Natural killer cell (primary cell): ENCODE results near the gene PZP. TPM values are rescaled to one million over a fixed set of nuclear protein-coding genes. Genes with fewer than 3 reads are reported as not detected.

Experiments used
- ATAC-seq, 3 donors: fragments of 150-1000 bp in 2 of 3; fragments of 200-7000 bp in 1 of 3; cut with Tn5 transposase; 1 replicate in 1 of 3; 2 replicates in 2 of 3; pipeline ENCODE4 v1.10.0; 2021; ENCODE audit warnings: mild to moderate bottlenecking in 2 of 3, moderate library complexity in 2 of 3
- DNase-seq, 2 donors: peaks; one replicate each; pipeline versions ENCODE4 v3.0.0 to v3.0.0-alpha.2; 2013 to 2021; ENCODE audit warnings: mixed read lengths in 1 of 2
- H3K27ac ChIP-seq: one replicate; pipeline ENCODE4 v1.5.1; 2013; ENCODE audit warnings: mild to moderate bottlenecking, low read length
- H3K27me3 ChIP-seq: one replicate; pipeline ENCODE4 v1.6.1; 2013; ENCODE audit warnings: low read length; ENCODE audit not compliant: control insufficient read depth, insufficient read depth
- H3K36me3 ChIP-seq: one replicate; pipeline ENCODE4 v1.6.1; 2013; ENCODE audit warnings: low read length; ENCODE audit not compliant: control insufficient read depth, insufficient read depth
- H3K4me1 ChIP-seq: one replicate; pipeline ENCODE4 v1.6.1; 2013; ENCODE audit warnings: low read length; ENCODE audit not compliant: control insufficient read depth, insufficient read depth
- H3K4me3 ChIP-seq: one replicate; pipeline ENCODE4 v1.5.1; 2013; ENCODE audit warnings: low read length
- H3K9me3 ChIP-seq: one replicate; pipeline ENCODE4 v1.6.1; 2013; ENCODE audit warnings: low read length; ENCODE audit not compliant: control insufficient read depth, insufficient read depth
- H3K27ac Mint-ChIP-seq, 2 donors: one replicate each; pipeline ENCODE4 v1.8.0; 2022; ENCODE audit warnings: mild to moderate bottlenecking in 2 of 2, mixed read lengths in 2 of 2, moderate library complexity in 1 of 2
- H3K27me3 Mint-ChIP-seq, 2 donors: one replicate each; pipeline ENCODE4 v1.8.0; 2022; ENCODE audit warnings: low read depth in 2 of 2, mixed read lengths in 2 of 2
- H3K36me3 Mint-ChIP-seq: one replicate; pipeline ENCODE4 v1.8.0; 2022; ENCODE audit warnings: mixed read lengths
- H3K4me1 Mint-ChIP-seq, 2 donors: one replicate each; pipeline ENCODE4 v1.8.0; 2022; ENCODE audit warnings: mixed read lengths in 2 of 2
- H3K4me3 Mint-ChIP-seq: one replicate; pipeline ENCODE4 v1.8.0; 2022; ENCODE audit warnings: mild to moderate bottlenecking, moderate library complexity, mixed read lengths
- H3K9me3 Mint-ChIP-seq, 2 donors: one replicate each; pipeline ENCODE4 v1.8.0; 2022; ENCODE audit warnings: mixed read lengths in 2 of 2
- CTCF ChIP-seq: fragments of 200-600 bp; IDR thresholded peaks from one replicate; pipeline ENCODE4 v1.8.0; 2022; ENCODE audit warnings: antibody characterized with exemption
- WGBS: methylation state at CpG from one replicate; pipeline ENCODE4 v1.1.7; 2013; ENCODE audit warnings: missing lambda C conversion rate; ENCODE audit not compliant: insufficient coverage; 5-methylcytosine and 5-hydroxymethylcytosine counted together
- intact Hi-C: fragments of 100-400 bp; cut with micrococcal nuclease; formaldehyde crosslinking; loops from one replicate; pipeline ENCODE4 v1.14.2; 2022
- total RNA-seq, 4 donors: library from RNA; stranded (reverse); fragments of 120-200 nt in 1 of 4; gene quantifications; one replicate each; pipeline versions ENCODE4 v1.2.3 to v1.2.4, GENCODE V29; 2013 to 2022

Gene PZP
- total RNA-seq, 3 donors from 2014 or later (not counting 1 experiment from before 2014, with no cell fraction given): not detected

DNA sequence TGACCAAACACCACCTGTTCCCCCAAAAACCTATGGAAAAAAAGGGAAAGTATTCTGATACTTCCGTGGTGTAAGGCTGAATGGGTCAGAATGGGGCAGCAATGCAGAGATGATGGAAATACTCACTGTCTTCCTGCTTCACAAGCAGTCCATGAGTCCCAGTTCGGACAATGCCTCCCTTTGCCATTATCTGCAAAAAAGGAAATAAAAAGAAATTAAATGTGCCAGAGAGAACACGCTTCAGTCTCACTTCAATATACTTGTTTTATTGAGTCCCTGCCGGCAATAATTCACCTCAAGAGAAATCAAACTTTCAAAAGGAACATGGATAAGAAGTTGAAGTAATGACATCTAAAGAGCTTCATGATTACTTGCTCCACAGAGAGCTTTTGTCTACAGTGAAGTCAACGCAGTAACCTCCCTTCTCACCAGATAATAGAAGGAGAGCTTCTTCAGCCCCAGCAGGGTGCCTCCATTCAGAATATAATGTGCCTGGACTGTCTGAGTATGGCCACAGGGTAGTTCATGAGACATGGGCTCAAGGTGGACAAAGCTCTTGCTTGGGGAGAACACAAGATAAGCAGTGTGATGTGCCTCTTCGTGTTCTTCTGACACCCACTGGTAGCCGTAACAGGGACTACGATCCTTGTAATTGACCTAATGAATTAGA, 107.0 kb downstream of the PZP start:
- intact Hi-C loops: no loop called here
- no peaks in the 10 kb centered on the region for H3K9me3 Mint-ChIP-seq
- WGBS: 89% methylated on average over 7 of the region's 8 CpGs
- no peaks in the 10 kb centered on the region for H3K27me3 ChIP-seq
- ATAC-seq: no peak
- no peak for TF ChIP-seq CTCF
- H3K36me3 ChIP-seq: peaks cover 36% of the 10 kb centered on the region
- no peak overlapping the region for H3K4me3 Mint-ChIP-seq
- peaks cover 5 to 6% of the 10 kb centered on the region in 2 donors for H3K4me1 Mint-ChIP-seq
- no peaks in the 10 kb centered on the region for H3K4me1 ChIP-seq
- no peak overlapping the region for H3K4me3 ChIP-seq
- DNase-seq: no peak
- H3K27ac ChIP-seq: no peak overlapping the region
- no peaks in the 10 kb centered on the region for H3K9me3 ChIP-seq
- no peaks in the 10 kb centered on the region for H3K36me3 Mint-ChIP-seq
- no peaks in the 10 kb centered on the region for H3K27me3 Mint-ChIP-seq
- no peak overlapping the region for H3K27ac Mint-ChIP-seq

DNA sequence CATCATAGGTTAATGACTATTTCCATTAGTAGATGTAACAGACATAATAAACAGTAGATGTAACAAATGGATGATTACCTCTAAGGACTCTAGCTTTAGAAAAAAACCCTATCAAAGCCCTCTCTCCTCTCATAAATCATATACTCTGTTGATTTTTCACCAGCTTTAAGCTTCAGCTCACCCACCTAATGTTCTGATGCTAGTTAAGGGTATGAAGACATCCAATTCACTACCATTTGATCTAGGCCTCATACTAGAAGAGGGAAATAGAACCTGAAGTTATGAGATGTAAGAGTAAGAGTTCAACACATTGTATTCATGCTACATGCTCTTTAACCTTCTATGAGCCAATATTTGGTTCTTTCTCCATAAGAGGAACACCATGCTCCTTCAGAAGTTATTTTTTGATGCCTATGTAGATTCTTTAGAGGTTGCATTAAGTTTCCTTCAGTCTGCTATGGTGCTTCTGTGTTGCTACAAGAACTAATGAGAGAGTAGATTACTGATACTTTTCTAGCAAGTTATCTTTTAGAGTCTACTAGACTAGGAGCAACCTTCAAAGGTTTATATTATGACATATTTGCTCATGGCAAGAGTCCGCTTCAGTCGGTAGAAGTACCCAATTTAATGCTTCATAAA, 108.5 kb downstream of the PZP start:
- no peaks in the 10 kb centered on the region for H3K4me1 ChIP-seq
- no peak overlapping the region for H3K4me3 Mint-ChIP-seq
- H3K9me3 Mint-ChIP-seq: no peaks in the 10 kb centered on the region
- no peak for DNase-seq
- no peak overlapping the region for H3K27ac Mint-ChIP-seq
- intact Hi-C loops: no loop called here
- peaks cover 5 to 8% of the 10 kb centered on the region in 2 donors for H3K4me1 Mint-ChIP-seq
- no peaks in the 10 kb centered on the region for H3K27me3 Mint-ChIP-seq
- no peak overlapping the region for H3K27ac ChIP-seq
- no peaks in the 10 kb centered on the region for H3K36me3 Mint-ChIP-seq
- no peaks in the 10 kb centered on the region for H3K9me3 ChIP-seq
- WGBS: no CpG with 5 or more reads among the region's 2 CpGs
- ATAC-seq: no peak
- no peak for TF ChIP-seq CTCF
- H3K27me3 ChIP-seq: no peaks in the 10 kb centered on the region
- H3K36me3 ChIP-seq: peaks cover 32% of the 10 kb centered on the region
- no peak overlapping the region for H3K4me3 ChIP-seq

Other genes with a start within 250 kb of the PZP start
- gene KLRG1, start 218.8 kb downstream of the PZP start, total RNA-seq: 100 to 1,000 TPM in 1 of 3 donors, 10 to 100 TPM in 2; 76.3 to 165 (median 86.2) TPM
- gene A2M, start 92.5 kb downstream of the PZP start, total RNA-seq: under 1 TPM in 1 of 3 donors, not detected in 2; 0.08 TPM